H1 (cell line): ENCODE measurements around the gene MACROD2. TPM values are rescaled to one million over a fixed set of nuclear protein-coding genes. Genes with fewer than 3 reads are reported as not detected.

Source experiments
- CTCF ChIA-PET: fragments of 300-600 bp; sonication (Branson Sonifier 250); formaldehyde crosslinking; loops from one replicate; lab custom pipeline; 2021; ENCODE audit not compliant: partially characterized antibody; lab: Charles Lee
- POLR2A ChIA-PET: fragments of 300-600 bp; sonication (Branson Sonifier 250); formaldehyde crosslinking; loops from one replicate; lab custom pipeline; 2021; ENCODE audit warnings: inconsistent platforms; ENCODE audit not compliant: partially characterized antibody; lab: Charles Lee
- DNase-seq, 2 experiments: peaks; one replicate each; pipeline versions ENCODE4 v3.0.0 to v3.0.0-alpha.2; 2010 to 2022; ENCODE audit warnings: low spot score in 2 of 2, low read depth in 1 of 2, mixed read lengths in 1 of 2
- FAIRE-seq: peaks from 2 replicates; lab custom pipeline; 2011; peaks lifted over from hg19 to GRCh38; lab: Jason Lieb, UNC
- H2AFZ ChIP-seq: 2 replicates; pipeline ENCODE4 v1.8.1; 2012; ENCODE audit warnings: low read length, inconsistent platforms
- H2AK5ac ChIP-seq: 2 replicates; pipeline ENCODE4 v1.6.1; 2013; ENCODE audit warnings: low read depth, low read length
- H2BK120ac ChIP-seq: replicated peaks from 2 replicates; pipeline ENCODE3; 2013; ENCODE audit warnings: low read depth, low read length, inconsistent platforms
- H2BK12ac ChIP-seq: 2 replicates; pipeline ENCODE4 v1.6.1; 2013; ENCODE audit warnings: low read depth, low read length
- H2BK15ac ChIP-seq: 2 replicates; pipeline ENCODE4 v1.6.1; 2013; ENCODE audit warnings: low read length
- H2BK20ac ChIP-seq: 2 replicates; pipeline ENCODE4 v1.6.1; 2013; ENCODE audit warnings: low read length
- H2BK5ac ChIP-seq: 2 replicates; pipeline ENCODE4 v1.6.1; 2013; ENCODE audit warnings: low read depth, low read length
- H3K14ac ChIP-seq: 2 replicates; pipeline ENCODE4 v1.6.1; 2013; ENCODE audit warnings: inconsistent platforms; ENCODE audit not compliant: insufficient read length
- H3K18ac ChIP-seq: 2 replicates; pipeline ENCODE4 v1.6.1; 2013; ENCODE audit warnings: low read length; ENCODE audit errors: extremely low read depth
- H3K23ac ChIP-seq: 2 replicates; pipeline ENCODE4 v1.6.1; 2013; ENCODE audit warnings: inconsistent platforms; ENCODE audit not compliant: insufficient read length
- H3K23me2 ChIP-seq: 2 replicates; pipeline ENCODE4 v1.6.1; 2013; ENCODE audit warnings: low read depth, low read length
- H3K27ac ChIP-seq: 2 replicates; pipeline ENCODE4 v1.6.1; 2011; ENCODE audit warnings: low read depth, low read length, inconsistent platforms
- H3K27me3 ChIP-seq, 4 experiments: replicated peaks in 1 of 4; 1 replicate in 1 of 4; 2 replicates in 3 of 4; pipeline versions ENCODE4 v1.6.1 to v1.8.1; 2011 to 2013; ENCODE audit warnings: low read length in 3 of 4, mild to moderate bottlenecking in 3 of 4, inconsistent platforms in 2 of 4, mixed read lengths in 2 of 4, moderate library complexity in 1 of 4; ENCODE audit not compliant: control insufficient read depth in 3 of 4, insufficient read depth in 3 of 4; ENCODE audit errors: extremely low read depth in 1 of 4
- H3K36me3 ChIP-seq, 4 experiments: 2 replicates each; pipeline versions ENCODE4 v1.6.1 to v1.8.1; 2011 to 2013; ENCODE audit warnings: mild to moderate bottlenecking in 4 of 4, low read length in 3 of 4, moderate library complexity in 2 of 4, control low read depth in 1 of 4, inconsistent platforms in 1 of 4; ENCODE audit not compliant: insufficient read depth in 4 of 4, control insufficient read depth in 2 of 4
- H3K4ac ChIP-seq: replicated peaks from 2 replicates; pipeline ENCODE3; 2013; ENCODE audit warnings: low read length, low read depth, mixed read lengths, inconsistent platforms; ENCODE audit not compliant: insufficient read length
- H3K4me1 ChIP-seq, 4 experiments: replicated peaks in 1 of 4; 1 replicate in 1 of 4; 2 replicates in 3 of 4; pipeline versions ENCODE4 v1.6.1 to v1.8.1; 2011 to 2013; ENCODE audit warnings: low read length in 3 of 4, inconsistent platforms in 2 of 4, mixed read lengths in 1 of 4; ENCODE audit not compliant: insufficient read depth in 4 of 4, control insufficient read depth in 3 of 4
- H3K4me2 ChIP-seq, 2 experiments: 2 replicates each; pipeline versions ENCODE4 v1.6.1 to v1.8.1; 2011 to 2013; ENCODE audit warnings: low read depth in 2 of 2, low read length in 2 of 2, control low read depth in 1 of 2, inconsistent platforms in 1 of 2, mild to moderate bottlenecking in 1 of 2; ENCODE audit not compliant: insufficient read depth in 1 of 2
- H3K4me3 ChIP-seq, 4 experiments: fragments of 200-600, 300-600 bp in 1 of 4; sonication (generic), shearing (Covaris generic), sonication (Bioruptor Twin) in 1 of 4; 2 replicates each; pipeline versions ENCODE4 v1.5.1 to v1.8.1; 2011 to 2016; ENCODE audit warnings: low read length in 4 of 4, low read depth in 3 of 4, control low read depth in 2 of 4, inconsistent platforms in 2 of 4, mild to moderate bottlenecking in 2 of 4, mixed read lengths in 1 of 4, moderate library complexity in 1 of 4; ENCODE audit not compliant: insufficient read depth in 2 of 4; ENCODE audit errors: extremely low read depth in 1 of 4
- H3K56ac ChIP-seq: replicated peaks from 2 replicates; pipeline ENCODE3; 2013; ENCODE audit warnings: low read depth, mild to moderate bottlenecking, mixed read lengths, low read length, inconsistent platforms; ENCODE audit not compliant: insufficient read length
- H3K79me1 ChIP-seq: 2 replicates; pipeline ENCODE4 v1.6.1; 2013; ENCODE audit warnings: low read depth, low read length, control low read depth
- H3K79me2 ChIP-seq, 2 experiments: 2 replicates each; pipeline versions ENCODE4 v1.6.1 to v1.8.1; 2012 to 2013; ENCODE audit warnings: low read length in 2 of 2, mild to moderate bottlenecking in 2 of 2, inconsistent platforms in 1 of 2; ENCODE audit not compliant: insufficient read depth in 2 of 2, control insufficient read depth in 1 of 2
- H3K9ac ChIP-seq, 4 experiments: replicated peaks in 1 of 4; 1 replicate in 1 of 4; 2 replicates in 3 of 4; pipeline versions ENCODE4 v1.6.1 to v1.8.1; 2011 to 2013; ENCODE audit warnings: low read depth in 3 of 4, low read length in 3 of 4, control low read depth in 2 of 4, mild to moderate bottlenecking in 2 of 4, moderate library complexity in 2 of 4, inconsistent platforms in 1 of 4; ENCODE audit errors: extremely low read depth in 1 of 4
- H3K9me3 ChIP-seq, 2 experiments: 2 replicates each; pipeline versions ENCODE4 v1.6.1 to v1.8.1; 2012 to 2013; ENCODE audit warnings: mild to moderate bottlenecking in 2 of 2, moderate library complexity in 2 of 2, control low read depth in 1 of 2, inconsistent platforms in 1 of 2, low read depth in 1 of 2, low read length in 1 of 2, mixed read lengths in 1 of 2; ENCODE audit not compliant: insufficient read depth in 2 of 2
- H4K20me1 ChIP-seq, 2 experiments: replicated peaks in 1 of 2; 2 replicates each; pipeline versions ENCODE3 to v1.8.1; 2011 to 2013; ENCODE audit warnings: inconsistent platforms in 2 of 2, low read length in 2 of 2, mild to moderate bottlenecking in 1 of 2; ENCODE audit not compliant: insufficient read depth in 2 of 2, control insufficient read depth in 1 of 2
- H4K5ac ChIP-seq: 2 replicates; pipeline ENCODE4 v1.6.1; 2013; ENCODE audit warnings: low read length, low read depth, mixed read lengths, inconsistent platforms; ENCODE audit not compliant: insufficient read length
- H4K8ac ChIP-seq: 2 replicates; pipeline ENCODE4 v1.8.0; 2013; ENCODE audit warnings: mild to moderate bottlenecking, moderate library complexity, low read length, inconsistent platforms; ENCODE audit not compliant: insufficient read depth; ENCODE audit errors: extremely low read depth
- H4K91ac ChIP-seq: replicated peaks from 2 replicates; pipeline ENCODE3; 2013; ENCODE audit warnings: low read length, mixed read lengths, inconsistent platforms; ENCODE audit not compliant: insufficient read length
- BRCA1 ChIP-seq: IDR thresholded peaks from 2 replicates; pipeline ENCODE4 v1.6.1; 2012; ENCODE audit warnings: low read depth, low read length, improper control_type of control experiment
- CTBP2 ChIP-seq: IDR thresholded peaks from 2 replicates; pipeline ENCODE4 v1.7.0; 2011; ENCODE audit warnings: borderline replicate concordance, mild to moderate bottlenecking, moderate library complexity, mixed read lengths, low read length; ENCODE audit not compliant: insufficient read depth, insufficient read length
- E2F6 ChIP-seq: IDR thresholded peaks from 2 replicates; pipeline ENCODE4 v1.6.1; 2012; ENCODE audit warnings: inconsistent platforms
- EGR1 ChIP-seq: IDR thresholded peaks from 2 replicates; pipeline ENCODE4 v1.6.1; 2011; ENCODE audit warnings: low read depth, low read length, borderline replicate concordance
- EZH2 ChIP-seq: fragments of 200-600 bp; sonication (generic); IDR thresholded peaks from 2 replicates; pipeline ENCODE4 v1.7.1; 2012; ENCODE audit warnings: low read depth, mild to moderate bottlenecking, moderate library complexity, low read length, inconsistent platforms; ENCODE audit not compliant: severe bottlenecking
- GTF2F1 ChIP-seq: IDR thresholded peaks from 2 replicates; pipeline ENCODE4 v1.6.1; 2012; ENCODE audit warnings: low read depth, low read length, improper control_type of control experiment, borderline replicate concordance
- KDM4A ChIP-seq: IDR thresholded peaks from one replicate; pipeline ENCODE4 v1.7.1; 2012; ENCODE audit warnings: low read depth, mild to moderate bottlenecking, moderate library complexity, low read length, inconsistent platforms; ENCODE audit not compliant: severe bottlenecking
- KDM5A ChIP-seq: fragments of 200-600 bp; IDR thresholded peaks from 2 replicates; pipeline ENCODE4 v1.7.1; 2012; ENCODE audit warnings: mild to moderate bottlenecking, low read length, inconsistent platforms, mixed read lengths
- PHF8 ChIP-seq: fragments of 200-600 bp; sonication (generic); conservative IDR thresholded peaks from 2 replicates; pipeline ENCODE4 v1.7.1; 2012; ENCODE audit warnings: low read depth, mild to moderate bottlenecking, inconsistent platforms, low read length, moderate library complexity
- POLR2A ChIP-seq, 2 experiments: IDR thresholded peaks; 1 replicate in 1 of 2; 2 replicates in 1 of 2; pipeline ENCODE4 v1.6.1; 2011; ENCODE audit warnings: low read depth in 2 of 2, low read length in 2 of 2, mild to moderate bottlenecking in 2 of 2; ENCODE audit errors: control extremely low read depth in 1 of 2
- SIRT6 ChIP-seq: IDR thresholded peaks from one replicate; pipeline ENCODE4 v1.7.1; 2012; ENCODE audit warnings: low read length, inconsistent platforms
- SP1 ChIP-seq: IDR thresholded peaks from 2 replicates; pipeline ENCODE4 v1.6.1; 2011; ENCODE audit warnings: low read depth, low read length
- SP4 ChIP-seq: IDR thresholded peaks from 2 replicates; pipeline ENCODE4 v1.6.1; 2012; ENCODE audit warnings: low read length, inconsistent platforms
- YY1 ChIP-seq: IDR thresholded peaks from 2 replicates; pipeline ENCODE4 v1.6.1; 2011; ENCODE audit warnings: low read depth, mild to moderate bottlenecking, low read length
- ZNF274 ChIP-seq: IDR thresholded peaks from 2 replicates; pipeline ENCODE4 v1.7.0; 2012; ENCODE audit warnings: low read length, borderline replicate concordance; ENCODE audit errors: extremely low read depth
- WGBS, 2 experiments: shearing (Covaris generic) in 1 of 2; methylation state at CpG; one replicate each; pipeline versions ENCODE4 v1.1.6 to v1.1.7; 2013 to 2015; ENCODE audit warnings: low lambda C conversion rate in 2 of 2, mixed read lengths in 2 of 2, inconsistent platforms in 1 of 2, low coverage in 1 of 2, missing lambda C conversion rate in 1 of 2; ENCODE audit not compliant: insufficient replicate concordance in 2 of 2, insufficient coverage in 1 of 2, insufficient read length in 1 of 2; ENCODE audit errors: extremely low coverage in 1 of 2, missing lambda C conversion rate in 1 of 2; 5-methylcytosine and 5-hydroxymethylcytosine counted together
- polyA plus RNA-seq, 7 experiments: library from polyadenylated mRNA; depleted of rRNA in 3 of 7; stranded (reverse) in 5 of 7; unstranded in 2 of 7; fragments of >200 nt in 5 of 7; fragments of 200-250 nt in 2 of 7; gene quantifications; 1 replicate in 5 of 7; 2 replicates in 1 of 7; 4 replicates in 1 of 7; pipeline versions ENCODE4 v1.2.1 to v1.2.3, GENCODE V29; 2011 to 2013; ENCODE audit warnings: missing spikeins in 2 of 7, mixed read lengths in 2 of 7
- total RNA-seq: library from RNA; stranded (reverse); fragmentation: NEBNext Ultra II Directional; extraction: Animal tissue kit (Norgen Biotek cat#: 25700); gene quantifications from 2 replicates; pipeline ENCODE4 v1.2.1, GENCODE V29; 2021

Gene MACROD2
- total and polyA plus RNA-seq, 2 of the 8 experiments (the other 6 are each of a cell fraction or from before 2014, with no cell fraction given), result 0.70 to 3.9 TPM

GRCh38 chr20:14853079-14853478, 857.8 kb downstream of the MACROD2 start:
- H3K4me1 ChIP-seq, result no peaks in the 10 kb centered on the region
- H2AK5ac ChIP-seq, result no peak overlapping the region
- DNase-seq, result no peak
- no peaks in the 10 kb centered on the region; the same call in 1 of the 2 replicates for H3K23me2 ChIP-seq
- no peaks in the 10 kb centered on the region for H4K20me1 ChIP-seq
- no peaks in the 10 kb centered on the region for H3K79me2 ChIP-seq
- no peak overlapping the region for H3K14ac ChIP-seq
- H3K18ac ChIP-seq, result no peak overlapping the region
- H2BK5ac ChIP-seq, result no peak overlapping the region
- no peak for FAIRE-seq
- ChIA-PET CTCF (no interaction called here), POLR2A (no interaction called here)
- no peak overlapping the region for H3K9ac ChIP-seq
- H2BK20ac ChIP-seq, result no peak overlapping the region
- no peak overlapping the region for H2BK15ac ChIP-seq
- no peak overlapping the region for H3K27ac ChIP-seq
- no peak overlapping the region for H3K4me3 ChIP-seq
- no peak overlapping the region for H3K56ac ChIP-seq
- no peaks in the 10 kb centered on the region for H3K36me3 ChIP-seq
- H4K91ac ChIP-seq, result no peak overlapping the region
- H3K4ac ChIP-seq, result no peak overlapping the region
- no peak overlapping the region; a peak in 1 of 4 replicates for H3K4me2 ChIP-seq
- no peak overlapping the region for H3K23ac ChIP-seq
- 89% methylated on average over 2 of the region's 2 CpGs; no CpG with 5 or more reads in 1 of the 2 experiments for WGBS, 2 experiments
- H4K8ac ChIP-seq, result no peak overlapping the region
- H3K9me3 ChIP-seq, result no peaks in the 10 kb centered on the region
- no peak overlapping the region for H2BK12ac ChIP-seq
- H3K79me1 ChIP-seq, result no peaks in the 10 kb centered on the region
- H4K5ac ChIP-seq, result no peak overlapping the region
- H2BK120ac ChIP-seq, result no peak overlapping the region
- H3K27me3 ChIP-seq, result no peaks in the 10 kb centered on the region
- H2AFZ ChIP-seq, result no peak overlapping the region
- TF ChIP-seq SP4 (no peak), CTBP2 (no peak), ZNF274 (no peak), SP1 (no peak), BRCA1 (no peak), EZH2 (no peak), E2F6 (no peak), POLR2A (IDR thresholded peaks at IDR 0.05; ENCODE audit: control extremely low read depth in 1 of 2, low read depth in 2 of 2, low read length in 2 of 2) (no peak), PHF8 (no peak), YY1 (no peak), GTF2F1 (no peak), KDM4A (no peak), SIRT6 (no peak), EGR1 (no peak), KDM5A (no peak)
